ENCODE data around the gene OLFM1. TPM values are rescaled to one million over a fixed set of nuclear protein-coding genes. Genes with fewer than 3 reads are reported as not detected.
"Not testable (repeated sequence)": the region's sequence is repeated elsewhere in the genome, so short reads cannot be mapped to it uniquely, and the experiment has no call there.

The OLFM1 gene
- polyA plus RNA-seq, 1 donor from 2014 or later, result 0.20 TPM

DNA sequence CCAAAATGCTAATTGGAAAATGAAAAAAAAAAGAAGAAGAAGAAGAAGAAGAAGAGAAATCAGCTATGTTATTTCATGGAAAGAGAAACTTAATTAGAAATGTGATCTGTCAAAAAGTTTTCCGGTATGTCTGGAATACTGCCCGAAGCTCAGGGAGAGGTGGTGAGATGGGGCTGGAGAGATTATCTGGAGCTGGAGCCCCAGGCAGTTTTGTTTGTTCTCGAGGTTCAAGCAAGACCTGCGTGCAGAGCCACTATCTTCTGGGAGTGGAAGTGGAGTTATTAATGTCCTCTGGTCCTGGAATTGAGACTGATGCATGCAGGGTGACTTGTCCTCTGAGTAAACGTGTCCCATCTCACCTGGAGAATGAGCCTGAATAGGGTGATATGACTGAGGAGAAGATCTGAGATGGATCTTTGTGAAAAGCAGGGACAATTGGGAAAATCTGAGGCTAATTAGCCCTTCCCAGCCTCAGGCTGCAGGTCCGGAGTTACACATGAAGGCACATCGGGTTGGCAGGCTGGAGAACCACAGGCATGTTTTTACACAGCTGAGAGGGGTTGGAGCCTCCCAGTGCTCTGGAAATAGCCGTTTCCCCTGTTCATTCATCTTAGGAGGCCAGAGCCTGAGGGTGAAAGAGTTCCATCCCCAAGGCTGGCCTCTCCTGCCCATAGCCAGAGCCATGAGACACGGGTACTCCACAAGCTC is 70.5 kb downstream of the OLFM1 start:
- no peaks in the 10 kb centered on the region for H3K36me3 Mint-ChIP-seq
- peaks cover 23% of the 10 kb centered on the region for H3K27me3 Mint-ChIP-seq
- no peak overlapping the region for H3K4me3 Mint-ChIP-seq
- H3K9me3 Mint-ChIP-seq, result peaks cover 0 to 5% (median 3%) of the 10 kb centered on the region in 3 donors
- no peak overlapping the region for H3K27ac Mint-ChIP-seq
- H3K4me1 Mint-ChIP-seq, result no peaks in the 10 kb centered on the region

DNA sequence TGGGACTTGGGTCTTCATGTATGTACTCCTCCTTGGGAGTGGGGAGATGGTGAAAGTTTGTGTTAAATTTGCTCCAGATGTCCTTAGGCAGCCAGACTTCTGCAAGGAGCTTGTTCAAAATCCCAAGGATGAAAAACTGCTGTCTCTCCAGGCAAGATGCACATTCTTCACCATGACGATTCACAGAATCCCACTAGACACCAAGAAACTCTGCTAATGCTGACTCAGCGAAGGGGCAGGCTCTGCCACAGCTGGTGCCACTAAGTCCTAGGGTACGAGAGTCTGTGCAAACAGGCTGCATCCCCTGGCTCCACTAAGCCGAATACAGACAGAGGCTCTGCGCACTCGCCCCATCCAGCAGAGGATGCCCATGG is 71.1 kb downstream of the OLFM1 start:
- Mint-ChIP-seq H3K9me3 (peaks cover 0 to 5% (median 3%) of the 10 kb centered on the region in 3 donors), H3K4me3 (no peak overlapping the region), H3K27ac (no peak overlapping the region), H3K27me3 (peaks cover 21% of the 10 kb centered on the region), H3K36me3 (no peaks in the 10 kb centered on the region), H3K4me1 (no peaks in the 10 kb centered on the region)

DNA sequence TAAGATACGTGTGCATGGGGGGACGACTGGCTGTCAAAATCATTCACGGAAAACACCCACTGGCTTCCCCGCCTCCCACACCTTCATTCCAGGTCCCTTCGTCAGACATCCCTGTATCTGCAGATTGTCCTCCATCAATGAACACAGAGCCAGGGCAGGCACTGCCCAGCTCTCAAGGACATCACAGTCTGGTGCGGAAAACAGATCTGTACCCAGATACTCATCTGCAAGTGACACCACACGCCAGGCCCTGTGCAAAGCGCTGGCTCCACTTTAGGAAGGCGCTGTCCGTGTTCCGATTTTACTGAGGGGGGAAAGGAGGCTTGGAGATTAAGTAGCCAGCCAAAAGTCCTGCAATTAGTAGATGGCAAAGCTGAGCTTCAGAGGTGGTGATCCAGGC is 72.3 kb downstream of the OLFM1 start:
- peaks cover 21% of the 10 kb centered on the region for H3K27me3 Mint-ChIP-seq
- H3K9me3 Mint-ChIP-seq, result peaks cover 0 to 5% (median 3%) of the 10 kb centered on the region in 3 donors
- no peaks in the 10 kb centered on the region for H3K36me3 Mint-ChIP-seq
- no peak overlapping the region for H3K4me3 Mint-ChIP-seq
- no peak overlapping the region for H3K27ac Mint-ChIP-seq
- no peaks in the 10 kb centered on the region for H3K4me1 Mint-ChIP-seq

DNA sequence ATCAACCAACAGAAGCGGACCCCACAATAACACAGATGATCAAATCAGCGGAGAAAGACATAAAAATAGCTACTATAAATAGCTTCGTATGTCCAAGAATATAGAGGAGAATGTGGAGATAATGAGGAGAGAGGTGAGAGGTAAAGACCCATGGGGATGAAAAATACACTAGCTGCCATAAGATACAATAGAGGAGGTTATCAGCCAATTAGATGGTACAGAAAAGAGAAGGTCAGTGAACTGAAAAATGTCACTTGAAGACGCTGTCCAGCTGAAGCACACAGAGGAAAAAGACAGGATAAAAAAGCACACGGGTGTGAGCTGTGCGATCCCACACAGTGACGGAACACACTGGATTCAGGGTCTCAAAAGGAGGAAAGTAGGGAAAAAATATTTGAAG is 73.4 kb downstream of the OLFM1 start:
- Mint-ChIP-seq H3K4me1 (no peaks in the 10 kb centered on the region), H3K4me3 (no peak overlapping the region), H3K27me3 (peaks cover 21% of the 10 kb centered on the region), H3K27ac (no peak overlapping the region), H3K9me3 (peaks cover 0 to 5% (median 3%) of the 10 kb centered on the region in 3 donors), H3K36me3 (no peaks in the 10 kb centered on the region)

DNA sequence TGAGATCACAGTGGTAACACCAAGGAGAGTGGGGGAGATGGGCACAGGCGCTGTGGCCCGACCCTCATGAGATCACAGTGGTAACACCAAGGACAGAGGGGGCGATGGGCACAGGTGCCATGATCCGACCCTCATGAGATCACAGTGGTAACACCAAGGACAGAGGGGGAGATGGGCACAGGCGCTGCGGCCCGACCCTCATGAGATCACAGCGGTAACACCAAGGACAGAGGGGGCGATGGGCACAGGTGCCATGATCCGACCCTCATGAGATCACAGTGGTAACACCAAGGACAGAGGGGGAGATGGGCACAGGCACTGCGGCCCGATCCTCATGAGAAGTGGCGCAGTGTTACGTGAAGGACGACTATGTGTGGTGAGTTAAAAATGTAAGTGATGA is 75.1 kb downstream of the OLFM1 start:
- not testable (repeated sequence) for H3K9me3 Mint-ChIP-seq, H3K27ac Mint-ChIP-seq, H3K4me1 Mint-ChIP-seq, H3K36me3 Mint-ChIP-seq, H3K4me3 Mint-ChIP-seq
- H3K27me3 Mint-ChIP-seq, result peaks cover 17% of the 10 kb centered on the region

DNA sequence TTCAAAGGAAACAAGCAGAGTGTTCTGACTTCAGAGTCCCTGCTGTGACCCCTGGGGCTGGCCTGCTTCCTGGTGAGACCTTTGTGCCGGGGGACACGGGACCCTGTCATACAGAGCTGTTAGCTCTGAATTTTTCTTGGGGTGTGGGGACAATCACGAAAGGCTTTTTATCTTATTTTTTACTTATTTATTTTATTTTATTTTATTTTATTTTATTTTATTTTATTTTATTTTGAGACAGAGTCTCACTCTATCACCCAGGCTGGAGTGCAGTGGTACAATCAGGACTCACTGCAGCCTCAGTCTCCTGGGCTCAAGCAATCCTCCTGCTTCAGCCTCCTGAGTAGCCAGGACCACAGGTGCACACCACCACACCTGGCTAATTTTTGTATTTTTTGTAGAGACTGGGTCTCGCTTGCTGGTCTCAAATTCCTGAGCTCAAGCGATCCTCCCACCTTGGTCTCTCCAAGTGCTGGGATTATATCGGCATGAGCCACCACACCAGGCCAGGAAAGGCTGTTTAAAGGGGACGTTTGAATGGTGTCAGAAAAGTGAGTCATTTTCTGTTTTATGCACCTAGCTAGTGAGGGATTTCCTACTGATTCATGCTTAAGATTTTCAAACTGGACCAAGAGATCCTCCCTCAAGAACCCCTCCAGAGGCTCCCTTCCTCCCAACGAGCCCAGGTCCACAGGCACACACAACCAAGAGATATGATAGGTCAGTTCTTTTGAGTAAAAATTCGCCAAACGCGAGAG is 75.7 kb downstream of the OLFM1 start:
- no peaks in the 10 kb centered on the region for H3K4me1 Mint-ChIP-seq
- no peak overlapping the region for H3K27ac Mint-ChIP-seq

DNA sequence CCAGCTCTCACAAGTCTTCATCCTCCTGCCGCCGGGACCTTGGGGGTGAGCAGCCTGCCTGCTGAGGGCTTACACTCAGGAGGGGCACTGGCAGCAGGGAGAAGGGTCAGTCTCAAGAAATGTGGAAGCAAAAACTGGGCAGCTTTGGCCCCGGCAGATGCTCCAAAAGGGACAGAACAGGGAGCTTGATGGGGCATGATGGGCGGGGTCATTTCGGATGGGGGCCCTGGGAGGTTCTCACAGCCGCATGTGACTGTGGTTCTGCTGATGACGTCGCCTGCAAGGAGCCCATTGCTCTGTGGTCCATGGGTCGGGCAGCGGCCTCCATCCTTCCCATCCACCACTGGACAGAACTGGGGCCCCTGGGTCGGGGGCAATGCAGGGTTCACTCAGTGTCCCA is 76.6 kb downstream of the OLFM1 start:
- H3K4me3 Mint-ChIP-seq, result no peak overlapping the region
- H3K9me3 Mint-ChIP-seq, result peaks cover 0 to 5% (median 3%) of the 10 kb centered on the region in 3 donors
- no peaks in the 10 kb centered on the region for H3K4me1 Mint-ChIP-seq
- peaks cover 11% of the 10 kb centered on the region for H3K27me3 Mint-ChIP-seq
- no peak overlapping the region for H3K27ac Mint-ChIP-seq
- no peaks in the 10 kb centered on the region for H3K36me3 Mint-ChIP-seq

More for the DNA sequence above, 75.7 kb downstream of the OLFM1 start:
- Mint-ChIP-seq H3K27me3 (peaks cover 11% of the 10 kb centered on the region), H3K4me3 (no peak overlapping the region), H3K9me3 (peaks cover 0 to 5% (median 3%) of the 10 kb centered on the region in 3 donors), H3K36me3 (no peaks in the 10 kb centered on the region)

DNA sequence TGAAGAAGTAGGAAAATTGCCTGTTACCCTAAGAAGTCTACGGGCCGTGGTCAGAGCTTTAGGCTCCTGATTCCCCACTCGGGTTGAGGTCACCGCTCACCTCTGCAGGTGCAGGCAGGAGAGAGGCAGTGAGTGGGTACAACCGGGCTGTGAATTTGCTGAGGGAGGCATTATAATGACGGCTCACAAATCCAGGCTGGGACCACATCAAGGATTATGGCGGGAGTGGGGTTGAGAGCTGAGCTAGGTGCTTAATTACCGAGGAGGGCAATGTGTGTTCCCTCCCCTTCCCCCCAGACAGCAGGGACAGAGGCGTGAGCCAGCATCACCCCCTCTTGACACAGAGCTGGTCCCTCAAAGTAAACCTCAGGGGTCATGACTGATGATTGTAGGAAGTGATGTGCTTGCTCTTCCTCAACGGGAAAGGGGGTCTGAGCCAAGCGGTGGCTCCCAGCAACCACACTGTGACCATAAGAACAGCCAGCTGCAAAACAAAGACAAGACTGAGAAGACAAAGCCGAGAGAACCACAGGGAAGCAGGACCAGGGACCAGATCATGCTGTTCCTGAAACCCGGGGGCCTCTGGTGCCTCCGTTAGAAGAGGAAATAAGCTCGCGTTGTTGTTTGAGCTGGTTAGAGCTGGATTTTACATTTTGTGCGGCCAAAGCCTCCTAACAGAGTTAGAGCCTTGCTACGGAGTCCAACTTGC is 77.7 kb downstream of the OLFM1 start:
- peaks cover 3 to 6% (median 5%) of the 10 kb centered on the region in 3 donors for H3K9me3 Mint-ChIP-seq
- no peak overlapping the region for H3K27ac Mint-ChIP-seq
- no peaks in the 10 kb centered on the region for H3K4me1 Mint-ChIP-seq
- H3K27me3 Mint-ChIP-seq, result peaks cover 11% of the 10 kb centered on the region
- no peaks in the 10 kb centered on the region for H3K36me3 Mint-ChIP-seq
- no peak overlapping the region for H3K4me3 Mint-ChIP-seq

DNA sequence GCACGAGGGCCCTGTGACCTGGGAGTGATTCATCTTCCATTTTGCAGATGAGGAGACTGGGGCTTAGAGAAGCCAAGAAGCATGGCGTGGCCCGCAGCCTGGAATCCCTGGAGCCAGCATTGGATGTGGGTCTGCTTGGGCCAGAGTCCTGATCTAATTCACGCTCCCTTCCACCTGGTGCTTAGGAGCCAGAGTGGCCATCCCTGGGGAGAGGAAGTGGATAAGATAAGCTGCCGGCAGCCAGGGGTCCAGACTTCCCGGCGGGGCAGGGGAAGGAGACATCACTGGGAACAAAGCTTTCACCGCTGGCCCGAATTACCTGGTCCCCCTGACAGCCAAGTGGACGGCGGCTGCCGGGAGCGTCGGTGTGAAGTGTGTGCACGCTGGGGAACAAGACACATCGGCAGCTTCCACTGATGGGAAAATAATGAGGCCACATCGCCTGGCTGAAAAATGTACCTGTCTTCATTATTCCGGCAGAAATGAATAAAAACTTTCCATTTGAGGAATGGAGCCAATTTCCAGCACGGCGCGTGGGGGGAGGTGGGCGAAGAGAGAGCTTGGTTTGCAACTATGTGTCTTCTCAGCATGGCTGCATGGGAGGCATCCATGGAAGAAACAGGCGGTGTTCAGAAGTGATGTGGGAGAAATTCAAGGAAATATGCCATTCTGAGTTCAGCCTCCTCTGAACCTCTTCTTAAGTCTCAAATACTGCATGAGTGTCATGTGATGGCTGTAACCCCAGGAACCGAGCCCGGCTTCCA is 78.5 kb downstream of the OLFM1 start:
- no peaks in the 10 kb centered on the region for H3K36me3 Mint-ChIP-seq
- H3K9me3 Mint-ChIP-seq, result peaks cover 1 to 3% (median 3%) of the 10 kb centered on the region in 3 donors
- H3K27me3 Mint-ChIP-seq, result peaks cover 4% of the 10 kb centered on the region
- H3K4me1 Mint-ChIP-seq, result no peaks in the 10 kb centered on the region
- H3K27ac Mint-ChIP-seq, result no peak overlapping the region
- H3K4me3 Mint-ChIP-seq, result no peak overlapping the region

DNA sequence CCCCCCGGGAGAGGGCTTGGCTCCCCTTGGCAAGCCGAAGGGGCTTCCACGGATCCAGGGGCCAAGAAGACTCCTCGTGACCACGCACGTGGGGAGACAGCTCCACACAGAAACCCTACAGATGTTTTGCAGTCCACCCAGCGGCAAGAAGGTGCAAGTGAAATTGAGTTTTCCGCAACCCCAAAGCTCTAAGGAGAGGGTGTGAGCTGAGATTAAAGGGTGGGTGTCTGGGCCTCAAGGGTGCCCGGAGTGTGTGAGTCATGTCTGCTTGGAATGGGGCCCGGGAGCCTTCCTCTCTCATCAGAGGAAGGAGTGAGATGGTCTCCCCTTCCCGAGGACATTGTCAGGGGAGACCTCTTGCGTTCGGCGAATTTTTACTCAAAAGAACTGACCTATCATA is 79.1 kb downstream of the OLFM1 start:
- Mint-ChIP-seq H3K27me3 (peaks cover 2% of the 10 kb centered on the region), H3K27ac (peak overlapping the region in 1 of 3 donors; percentile 47), H3K4me3 (no peak overlapping the region), H3K9me3 (peaks cover 0 to 3% (median 3%) of the 10 kb centered on the region in 3 donors), H3K4me1 (no peaks in the 10 kb centered on the region), H3K36me3 (no peaks in the 10 kb centered on the region)

DNA sequence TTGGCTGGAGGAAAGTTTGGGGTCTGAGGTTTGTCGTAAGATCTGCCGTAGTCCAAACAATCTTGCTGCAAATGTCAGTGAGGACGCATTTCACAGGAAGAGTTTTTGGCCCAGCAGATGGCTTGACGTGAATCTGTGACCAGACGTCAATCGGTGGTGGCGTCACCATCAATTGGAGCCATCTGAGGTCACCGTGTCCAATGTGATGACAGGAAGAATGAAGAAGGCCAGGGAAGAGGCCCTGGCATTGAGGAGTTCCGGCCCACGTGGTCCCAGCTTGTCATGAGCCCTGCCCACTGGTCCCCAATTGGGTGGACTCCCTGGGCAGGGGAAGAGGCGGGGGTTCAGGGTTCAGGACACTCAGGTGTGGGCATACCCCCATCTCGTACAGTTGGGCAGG is 79.9 kb downstream of the OLFM1 start:
- Mint-ChIP-seq H3K9me3 (peaks cover 0 to 3% (median 3%) of the 10 kb centered on the region in 3 donors), H3K36me3 (no peaks in the 10 kb centered on the region), H3K27me3 (peaks cover 2% of the 10 kb centered on the region), H3K27ac (no peak overlapping the region), H3K4me3 (no peak overlapping the region), H3K4me1 (no peaks in the 10 kb centered on the region)

DNA sequence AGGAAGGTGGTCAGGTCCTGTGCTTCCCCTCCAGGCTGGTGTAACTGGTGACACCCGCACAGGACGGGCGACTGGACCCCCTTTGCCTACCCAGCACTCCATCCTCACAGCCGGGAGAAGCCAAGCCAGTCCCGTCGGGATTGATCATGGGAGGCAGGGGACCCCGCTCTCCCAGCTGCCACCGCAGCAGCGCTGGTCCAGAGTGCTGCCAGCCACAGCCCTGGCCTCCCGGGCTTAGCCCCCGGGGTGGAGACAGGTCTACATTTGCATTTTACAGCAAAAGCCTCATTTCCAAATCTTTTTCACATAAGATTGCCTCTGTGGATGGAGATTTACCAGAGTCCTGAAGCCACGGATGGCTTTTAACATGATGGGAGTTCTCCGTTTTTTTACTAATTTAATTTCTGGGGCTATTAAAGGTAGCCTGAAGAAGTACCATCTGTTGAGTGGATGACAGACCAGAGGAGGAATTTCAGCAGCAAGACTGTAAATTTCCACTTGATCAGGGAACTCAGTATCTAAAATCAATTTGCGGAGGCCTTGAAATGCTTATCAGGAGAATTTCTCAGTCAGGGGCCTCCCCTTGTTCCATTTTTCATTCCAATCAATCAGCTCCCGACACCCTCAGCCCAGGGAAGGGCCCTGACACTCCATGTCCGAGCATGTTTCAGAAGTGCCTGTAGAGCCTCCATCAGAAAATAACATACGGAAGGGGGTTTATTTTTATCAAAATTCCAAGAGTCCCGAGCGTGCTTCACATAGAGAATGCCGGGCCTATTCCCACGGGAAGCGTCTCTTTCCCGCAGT is 80.6 kb downstream of the OLFM1 start:
- no peaks in the 10 kb centered on the region for H3K36me3 Mint-ChIP-seq
- no peaks in the 10 kb centered on the region for H3K4me1 Mint-ChIP-seq
- H3K27me3 Mint-ChIP-seq, result peaks cover 2% of the 10 kb centered on the region
- no peak overlapping the region for H3K4me3 Mint-ChIP-seq
- H3K9me3 Mint-ChIP-seq, result peaks cover 0 to 3% (median 3%) of the 10 kb centered on the region in 3 donors
- H3K27ac Mint-ChIP-seq, result no peak overlapping the region

DNA sequence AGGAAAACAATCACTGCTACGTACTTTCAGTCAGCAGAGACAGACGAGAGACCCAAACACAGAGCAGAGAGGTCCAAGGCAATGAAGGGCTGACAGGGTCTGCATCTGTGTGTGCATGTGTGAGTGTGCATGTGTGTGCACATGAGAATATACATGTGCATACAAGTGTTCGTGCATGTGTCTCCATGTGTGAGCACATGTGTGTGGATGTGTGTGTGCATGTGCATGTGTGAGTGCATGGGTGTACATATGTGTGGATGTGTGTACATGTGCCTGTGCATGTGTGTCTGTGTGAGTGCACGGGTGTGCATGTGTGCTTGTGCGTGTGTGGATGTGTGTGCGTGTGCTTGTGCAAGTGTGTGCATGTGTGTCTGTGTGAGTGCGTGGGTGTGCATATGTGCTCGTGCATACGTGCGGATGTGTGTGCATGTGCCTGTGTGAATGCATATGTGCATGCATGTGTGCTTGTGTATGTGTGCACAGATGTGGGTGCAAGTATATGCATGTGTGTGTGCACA is 82.3 kb downstream of the OLFM1 start:
- peaks cover 2% of the 10 kb centered on the region for H3K27me3 Mint-ChIP-seq
- H3K27ac Mint-ChIP-seq, result no peak overlapping the region
- peaks cover 0 to 3% (median 3%) of the 10 kb centered on the region in 3 donors for H3K9me3 Mint-ChIP-seq
- no peaks in the 10 kb centered on the region for H3K36me3 Mint-ChIP-seq
- H3K4me1 Mint-ChIP-seq, result no peaks in the 10 kb centered on the region
- H3K4me3 Mint-ChIP-seq, result no peak overlapping the region

DNA sequence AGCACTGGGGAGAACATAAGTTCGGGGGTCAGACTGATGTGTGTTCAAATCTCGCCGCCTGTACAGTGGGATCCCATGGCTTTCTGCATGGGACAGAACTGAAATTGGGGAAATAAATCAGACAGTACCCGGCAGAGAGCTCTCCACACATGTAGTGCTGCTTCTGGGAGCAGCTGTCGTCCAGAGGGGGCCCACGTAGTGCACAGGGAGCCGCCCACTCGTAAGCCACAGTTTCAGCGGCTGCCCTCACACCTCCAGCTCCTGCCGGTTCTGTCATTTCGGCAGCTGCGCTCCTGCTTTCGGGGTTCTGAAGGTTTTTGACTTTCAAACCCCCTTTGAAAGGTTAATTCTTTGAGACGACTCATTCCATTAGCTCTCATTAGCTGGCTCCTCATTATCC is 83.1 kb downstream of the OLFM1 start:
- H3K27me3 Mint-ChIP-seq, result no peaks in the 10 kb centered on the region
- H3K4me1 Mint-ChIP-seq, result no peaks in the 10 kb centered on the region
- no peak overlapping the region for H3K4me3 Mint-ChIP-seq
- H3K9me3 Mint-ChIP-seq, result peaks cover 0 to 3% (median 3%) of the 10 kb centered on the region in 3 donors
- H3K27ac Mint-ChIP-seq, result no peak overlapping the region
- no peaks in the 10 kb centered on the region for H3K36me3 Mint-ChIP-seq
